Skeletal muscle tissue (tissue), 4 donors: ENCODE data around the gene SSBP1. TPM values are rescaled to one million over a fixed set of nuclear protein-coding genes. Genes with fewer than 3 reads are reported as not detected.

Experiments
- H3K27ac ChIP-seq: one replicate; pipeline ENCODE4 v1.7.0; 2013; ENCODE audit warnings: mild to moderate bottlenecking, low read depth, low read length, inconsistent platforms
- H3K27me3 ChIP-seq, 3 donors: one replicate each; pipeline ENCODE4 v1.7.0; 2013; ENCODE audit warnings: low read length in 3 of 3; ENCODE audit not compliant: control insufficient read depth in 3 of 3, insufficient read depth in 3 of 3
- H3K36me3 ChIP-seq, 3 donors: one replicate each; pipeline ENCODE4 v1.7.0; 2013; ENCODE audit warnings: low read length in 3 of 3; ENCODE audit not compliant: control insufficient read depth in 3 of 3, insufficient read depth in 3 of 3
- H3K4me1 ChIP-seq, 3 donors: one replicate each; pipeline ENCODE4 v1.7.0; 2013; ENCODE audit warnings: low read length in 3 of 3, mild to moderate bottlenecking in 3 of 3; ENCODE audit not compliant: control insufficient read depth in 3 of 3, insufficient read depth in 3 of 3
- H3K4me3 ChIP-seq, 3 donors: one replicate each; pipeline ENCODE4 v1.7.0; 2013; ENCODE audit warnings: low read length in 3 of 3
- H3K9ac ChIP-seq, 3 donors: one replicate each; pipeline ENCODE4 v1.7.0; 2013; ENCODE audit warnings: low read length in 3 of 3, mild to moderate bottlenecking in 3 of 3, moderate library complexity in 2 of 3, low read depth in 1 of 3
- H3K9me3 ChIP-seq, 3 donors: one replicate each; pipeline ENCODE4 v1.7.0; 2013; ENCODE audit warnings: low read length in 3 of 3; ENCODE audit not compliant: control insufficient read depth in 3 of 3
- total RNA-seq: library from RNA; depleted of rRNA; stranded (reverse); fragments of >200 nt; gene quantifications from one replicate; pipeline ENCODE4 v1.2.3, GENCODE V29; 2014
- donor health status: Osteomylitis.

Gene SSBP1
- total RNA-seq, 1 donor from 2014 or later = 101 TPM

DNA sequence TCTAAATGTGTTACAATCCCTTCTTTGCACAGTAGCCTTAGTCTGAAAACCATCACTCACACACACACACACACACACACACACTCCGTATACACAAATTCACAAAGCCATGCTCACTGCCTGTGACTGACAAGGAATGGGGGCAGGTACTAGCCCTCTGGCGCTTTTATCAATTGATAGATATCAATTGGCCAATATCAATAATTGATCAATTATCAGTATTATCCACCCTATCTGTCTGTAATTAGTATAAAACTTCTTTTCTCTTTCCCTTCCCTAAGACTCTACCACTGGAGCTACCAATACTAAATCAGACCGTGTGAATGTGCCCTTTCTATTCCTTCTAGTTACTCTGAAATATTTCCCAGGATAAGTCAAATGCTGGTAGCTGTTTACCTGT lies 38.3 kb upstream of the SSBP1 start:
- H3K27ac ChIP-seq = no peak overlapping the region
- H3K36me3 ChIP-seq = no peaks in the 10 kb centered on the region
- H3K4me3 ChIP-seq = no peak overlapping the region
- H3K9me3 ChIP-seq = no peaks in the 10 kb centered on the region
- H3K27me3 ChIP-seq = no peaks in the 10 kb centered on the region
- peak overlapping the region in 1 of 3 donors; percentile 23 for H3K9ac ChIP-seq
- peaks cover 3 to 36% (median 19%) of the 10 kb centered on the region in 3 donors for H3K4me1 ChIP-seq

- H3K9ac ChIP-seq = peak overlapping the region; percentile 0 to 68 (median 55)
- no peaks in the 10 kb centered on the region for H3K9me3 ChIP-seq
- no peaks in the 10 kb centered on the region for H3K36me3 ChIP-seq
- no peaks in the 10 kb centered on the region for H3K27me3 ChIP-seq
- peak overlapping the region; percentile 29 for H3K27ac ChIP-seq
- H3K4me1 ChIP-seq = peaks cover 3 to 36% (median 19%) of the 10 kb centered on the region in 3 donors
- H3K4me3 ChIP-seq = peak overlapping the region; percentile 50 to 69 (median 60)
These were observed 37.8 kb upstream of the SSBP1 start for GRCh38 chr7:141700296-141700847.

DNA sequence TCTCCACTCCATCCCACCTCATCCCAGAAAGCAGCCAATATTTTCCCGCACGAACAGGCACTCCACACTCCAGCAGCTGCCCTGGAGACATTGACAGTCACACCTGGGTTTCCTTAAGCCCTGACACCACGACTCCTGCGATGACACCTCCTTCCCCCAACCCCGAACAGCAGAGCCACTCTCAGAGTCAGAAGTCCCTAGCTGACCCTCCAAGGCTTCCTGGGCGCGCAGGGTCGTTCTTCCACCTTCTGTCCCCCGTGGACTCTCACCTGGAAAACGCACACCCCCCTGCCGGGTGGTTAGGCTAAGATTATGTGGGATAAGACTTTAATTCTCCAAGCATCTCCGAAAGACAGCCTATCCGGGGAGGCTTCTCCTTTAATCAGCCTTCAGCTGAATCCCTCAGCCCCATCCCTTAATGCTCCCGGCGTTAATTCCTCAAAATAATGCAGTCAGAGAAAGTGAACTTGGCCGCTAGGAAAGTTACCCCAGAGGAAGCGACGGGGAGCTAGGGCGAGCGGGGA lies 37.2 kb upstream of the SSBP1 start:
- peak overlapping the region; percentile 50 to 69 (median 60) for H3K4me3 ChIP-seq
- H3K27ac ChIP-seq = peak overlapping the region; percentile 29
- no peaks in the 10 kb centered on the region for H3K36me3 ChIP-seq
- peak overlapping the region; percentile 0 to 68 (median 55) for H3K9ac ChIP-seq
- no peaks in the 10 kb centered on the region for H3K27me3 ChIP-seq
- H3K4me1 ChIP-seq = peaks cover 3 to 35% (median 18%) of the 10 kb centered on the region in 3 donors
- H3K9me3 ChIP-seq = no peaks in the 10 kb centered on the region

DNA sequence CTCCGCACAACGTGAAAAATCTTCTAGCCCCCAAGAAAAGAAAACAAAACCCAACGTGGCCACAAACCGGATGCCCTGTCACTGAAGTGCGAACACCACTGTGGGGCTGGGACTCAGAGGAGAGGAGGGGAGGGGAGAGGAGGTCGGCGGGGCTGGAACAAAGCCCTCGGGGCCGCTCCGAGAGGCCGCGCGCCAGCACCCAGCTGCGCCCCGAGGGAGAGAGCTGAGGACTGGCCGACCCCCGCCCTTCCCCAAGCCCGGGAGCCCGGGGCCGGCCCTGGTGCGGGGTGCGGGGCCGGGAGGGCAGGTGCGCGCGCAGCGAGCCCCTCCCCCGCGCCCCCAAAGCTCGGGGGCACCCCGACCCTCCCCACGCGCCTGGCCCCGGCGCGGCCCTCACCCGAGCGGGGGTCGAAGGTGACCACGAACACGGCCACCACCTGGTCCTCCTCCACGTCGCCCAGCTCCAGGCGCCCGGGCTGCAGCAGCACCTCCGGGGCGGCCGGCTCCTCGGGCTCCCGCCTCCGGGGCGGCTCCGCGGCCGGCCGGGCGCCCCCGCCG lies 36.6 kb upstream of the SSBP1 start:
- Histone ChIP-seq H3K27me3 (no peaks in the 10 kb centered on the region), H3K9me3 (no peaks in the 10 kb centered on the region), H3K36me3 (no peaks in the 10 kb centered on the region), H3K27ac (peak overlapping the region; percentile 49), H3K4me1 (peaks cover 3 to 32% (median 15%) of the 10 kb centered on the region in 3 donors), H3K4me3 (peak overlapping the region; percentile 53 to 87 (median 68)), H3K9ac (peak overlapping the region; percentile 36 to 73 (median 52))

GRCh38 chr7:141702047-141702567 lies 36.1 kb upstream of the SSBP1 start, which contains the start of gene DENND11:
Gene DENND11 (minus strand): TSS chr7:141702166. CDS start chr7:141702153, 13 bp downstream.
- Histone ChIP-seq H3K27me3 (no peaks in the 10 kb centered on the region), H3K4me1 (peaks cover 3 to 28% (median 15%) of the 10 kb centered on the region in 3 donors), H3K36me3 (no peaks in the 10 kb centered on the region), H3K4me3 (peak within 1 kb of the TSS; percentile 79 to 87 (median 82)), H3K27ac (peak within 1 kb of the TSS; percentile 49), H3K9ac (peak within 1 kb of the TSS; percentile 59 to 85 (median 82)), H3K9me3 (no peaks in the 10 kb centered on the region)

DNA sequence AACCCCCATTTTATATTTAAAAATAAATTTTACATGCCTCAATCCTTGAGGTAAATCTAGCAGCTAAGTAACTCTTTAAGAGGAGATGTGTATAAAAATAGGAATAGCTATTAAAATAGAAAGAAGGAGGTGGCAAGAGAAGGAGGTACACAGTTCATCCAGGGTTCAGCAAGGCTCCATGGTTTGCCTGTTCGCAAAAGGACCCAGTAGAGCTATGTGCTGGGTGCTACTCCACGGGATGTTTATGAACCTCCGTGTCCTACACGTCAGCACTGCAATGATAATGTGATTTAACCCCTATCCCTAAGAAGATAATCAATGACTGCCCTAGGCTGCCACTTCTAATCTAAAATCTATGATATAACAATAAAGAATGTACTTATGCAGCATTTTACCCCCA lies 35.3 kb upstream of the SSBP1 start:
- no peak overlapping the region for H3K27ac ChIP-seq

GRCh38 chr7:141704112-141704511 lies 34.0 kb upstream of the SSBP1 start:
- H3K4me3 ChIP-seq = no peak overlapping the region
- no peaks in the 10 kb centered on the region for H3K27me3 ChIP-seq
- H3K27ac ChIP-seq = no peak overlapping the region
- no peaks in the 10 kb centered on the region for H3K36me3 ChIP-seq
- H3K9me3 ChIP-seq = no peaks in the 10 kb centered on the region
- no peak overlapping the region for H3K9ac ChIP-seq
- H3K4me1 ChIP-seq = peaks cover 3 to 21% (median 9%) of the 10 kb centered on the region in 3 donors

More for the DNA sequence above, 35.3 kb upstream of the SSBP1 start:
- H3K9me3 ChIP-seq = no peaks in the 10 kb centered on the region
- no peaks in the 10 kb centered on the region for H3K27me3 ChIP-seq
- H3K4me1 ChIP-seq = peaks cover 3 to 21% (median 9%) of the 10 kb centered on the region in 3 donors
- no peaks in the 10 kb centered on the region for H3K36me3 ChIP-seq
- H3K4me3 ChIP-seq = peak overlapping the region in 1 of 3 donors; percentile 87
- peak overlapping the region in 2 of 3 donors; percentile 82 to 85 for H3K9ac ChIP-seq

GRCh38 chr7:141704741-141705140 lies 33.4 kb upstream of the SSBP1 start:
- Histone ChIP-seq H3K4me3 (no peak overlapping the region), H3K36me3 (no peaks in the 10 kb centered on the region), H3K4me1 (peaks cover 3 to 24% (median 12%) of the 10 kb centered on the region in 3 donors), H3K9me3 (no peaks in the 10 kb centered on the region), H3K27ac (no peak overlapping the region), H3K27me3 (no peaks in the 10 kb centered on the region), H3K9ac (no peak overlapping the region)

GRCh38 chr7:141706239-141707064 lies 31.7 kb upstream of the SSBP1 start:
- Histone ChIP-seq H3K36me3 (no peaks in the 10 kb centered on the region), H3K9ac (no peak overlapping the region), H3K27ac (no peak overlapping the region), H3K4me1 (peaks cover 3 to 18% (median 9%) of the 10 kb centered on the region in 3 donors), H3K9me3 (no peaks in the 10 kb centered on the region), H3K4me3 (no peak overlapping the region), H3K27me3 (no peaks in the 10 kb centered on the region)
